RCC 7860 (cell line): ENCODE data around the gene CPSF4.
A peak's percentile ranks its signal among the peaks of the same experiment; 100 is the strongest.
"Not testable (repeated sequence)": the region's sequence is repeated elsewhere in the genome, so short reads cannot be mapped to it uniquely, and the experiment has no call there.

Experiments
- DNase-seq: peaks from one replicate; pipeline ENCODE4 v3.0.0-alpha.2; 2015; ENCODE audit warnings: low spot score
- FAIRE-seq: peaks from 2 replicates; lab custom pipeline; 2012; peaks lifted over from hg19 to GRCh38; lab: Jason Lieb, UNC

Gene CPSF4

DNA sequence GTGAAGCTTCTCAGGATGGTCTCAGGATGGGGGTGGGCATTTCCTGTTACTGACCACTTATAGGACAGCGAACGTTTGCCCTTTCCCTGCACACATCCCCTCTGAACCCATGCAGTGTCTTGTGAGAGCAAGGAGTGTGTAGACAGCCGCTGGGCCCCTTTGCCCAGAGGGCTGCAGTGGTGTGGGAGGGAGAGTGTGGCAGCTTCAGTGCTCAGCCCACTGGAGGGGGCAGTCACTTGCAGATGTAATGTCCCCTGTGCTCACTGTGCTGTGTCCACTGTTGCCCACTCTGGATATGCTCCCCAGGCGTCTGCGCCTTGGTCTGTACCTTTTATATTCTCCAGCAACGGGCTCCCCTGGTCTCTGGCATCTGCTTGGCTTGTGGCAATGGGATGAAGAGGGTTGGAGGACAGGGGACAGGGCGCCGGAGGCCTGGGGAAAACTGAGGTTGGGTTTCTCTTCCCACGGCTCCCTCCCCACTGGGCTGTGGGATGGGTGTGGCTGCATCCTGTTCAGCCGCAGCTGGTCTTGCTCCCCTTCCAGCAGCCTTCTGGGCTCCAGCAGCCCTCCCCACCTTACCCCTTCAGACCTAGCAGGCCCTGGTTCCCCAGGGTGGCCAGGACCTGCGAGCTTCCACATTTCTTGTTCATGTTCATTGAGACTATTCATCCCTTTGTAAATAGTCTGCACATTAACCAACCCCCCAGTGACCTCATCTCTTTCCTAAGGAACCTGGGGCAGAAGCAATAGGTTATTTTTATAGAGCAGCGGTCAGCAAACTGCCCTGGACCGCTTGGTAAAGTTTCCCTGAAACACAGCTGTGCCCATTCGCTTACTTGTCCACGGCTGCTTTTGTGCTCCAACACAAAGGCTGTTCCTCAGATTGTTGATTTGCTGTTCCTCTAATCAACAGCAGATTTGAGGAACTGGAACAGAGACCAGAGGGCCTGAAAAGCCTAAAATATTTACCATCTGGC lies 40.0 kb downstream of the CPSF4 start:
- no peak for DNase-seq
- FAIRE-seq: no peak

GRCh38 chr7:99485094-99485493 lies 46.4 kb downstream of the CPSF4 start:
- DNase-seq (no peak), FAIRE-seq (no peak)

GRCh38 chr7:99489235-99489634 lies 50.5 kb downstream of the CPSF4 start:
- DNase-seq (no peak), FAIRE-seq (no peak)

DNA sequence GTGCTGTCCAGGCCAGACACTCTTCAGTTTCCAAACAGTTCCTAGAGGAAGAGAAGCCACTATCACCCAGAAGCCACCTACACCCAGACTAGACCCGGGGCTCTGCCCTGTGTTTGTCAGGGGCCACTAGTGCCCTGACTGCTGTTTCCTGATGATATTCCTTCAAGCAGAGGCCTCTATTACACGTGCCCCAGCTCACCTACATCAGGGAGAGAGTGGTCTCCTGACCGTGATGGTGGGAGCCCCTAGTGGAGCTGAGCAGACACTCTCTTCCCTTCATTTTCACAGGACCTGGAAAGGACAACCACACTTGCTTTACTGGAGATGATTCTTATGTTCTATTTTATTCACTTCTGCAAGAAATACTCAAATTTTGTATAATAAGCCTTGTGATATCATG lies 52.1 kb downstream of the CPSF4 start:
- no peak for FAIRE-seq
- DNase-seq: no peak

- FAIRE-seq (no peak), DNase-seq (no peak)
Observed at GRCh38 chr7:99493823-99494222, 55.1 kb downstream of the CPSF4 start.

GRCh38 chr7:99497766-99498545 lies 59.2 kb downstream of the CPSF4 start:
- FAIRE-seq: no peak
- no peak for DNase-seq

GRCh38 chr7:99498546-99498944 lies 59.8 kb downstream of the CPSF4 start:
- DNase-seq (no peak), FAIRE-seq (no peak)

DNA sequence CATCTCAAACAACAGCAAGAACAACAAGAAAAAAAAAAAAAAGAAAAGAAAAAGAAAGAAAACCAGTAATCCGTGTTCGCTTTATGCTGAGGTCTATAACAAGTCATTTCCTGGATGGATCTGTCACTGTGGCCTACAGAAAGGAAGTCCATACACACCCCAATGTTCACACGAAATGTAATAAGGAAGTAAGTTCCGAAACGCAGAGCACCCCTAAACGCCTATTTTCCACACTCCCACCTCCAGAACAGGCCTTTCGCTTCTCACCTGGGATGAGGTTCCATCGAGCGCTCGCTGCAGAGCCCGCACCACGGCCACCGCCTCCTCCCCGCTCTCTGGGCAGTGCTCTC lies 60.6 kb downstream of the CPSF4 start:
- DNase-seq (no peak), FAIRE-seq (no peak)

DNA sequence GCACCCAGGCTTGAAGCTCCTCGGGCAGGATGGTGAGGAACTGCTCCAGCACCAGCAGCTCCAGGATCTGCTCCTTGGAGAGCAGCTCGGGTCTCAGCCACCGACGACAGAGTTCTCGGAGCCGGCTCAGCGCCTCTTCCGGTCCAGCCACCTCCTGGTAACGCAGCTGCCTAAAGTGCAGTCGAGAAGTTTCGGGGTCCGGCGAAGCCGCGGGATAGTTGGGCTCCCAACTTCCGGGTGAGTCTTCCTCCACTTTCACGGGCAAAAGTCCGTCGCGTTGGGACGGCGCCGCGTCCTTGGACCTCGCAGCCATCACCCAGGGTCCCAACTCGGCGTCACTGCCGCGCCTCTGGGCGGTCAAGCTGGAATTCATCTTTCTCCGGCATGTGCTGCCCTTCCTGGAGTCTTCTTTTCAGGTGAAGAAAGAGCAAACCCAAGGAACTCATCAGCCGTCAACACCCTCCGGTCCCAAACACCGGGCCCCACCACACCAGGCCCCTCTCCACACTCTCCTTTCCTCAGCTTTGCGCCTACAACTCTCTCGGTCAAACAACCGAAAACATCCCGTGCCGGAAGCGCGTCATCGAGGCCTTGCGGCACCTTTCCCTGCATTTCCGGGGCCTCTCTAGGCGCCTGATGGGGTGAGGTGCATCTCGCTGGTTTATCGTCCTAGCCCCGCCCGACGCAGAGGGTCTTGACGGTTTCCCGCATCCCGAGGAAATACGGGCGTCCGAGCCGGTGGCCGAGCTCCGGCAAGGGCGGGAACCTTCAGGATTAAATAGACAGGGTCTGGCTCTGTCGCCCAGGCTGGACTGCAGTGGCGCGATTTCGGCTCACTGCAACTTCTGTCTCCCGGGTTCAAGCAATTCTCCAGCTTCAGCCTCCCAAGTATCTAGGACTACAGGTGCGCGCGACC lies 61.2 kb downstream of the CPSF4 start, which contains the start of gene ZNF394:
Gene ZNF394 (minus strand): TSS at position 561 of the 916 bp plus-strand sequence. CDS start 188 bp downstream, at position 373.
- FAIRE-seq: peak; percentile 46

GRCh38 chr7:99500637-99501009 lies 61.9 kb downstream of the CPSF4 start:
- DNase-seq (no peak), FAIRE-seq (no peak)

More for the DNA sequence above, 61.2 kb downstream of the CPSF4 start, which contains the start of gene ZNF394:
- DNase-seq: peak; percentile 81

- not testable (repeated sequence) for FAIRE-seq, DNase-seq
Observed at GRCh38 chr7:99501236-99501635, 62.5 kb downstream of the CPSF4 start.

GRCh38 chr7:99504281-99504602 lies 65.5 kb downstream of the CPSF4 start:
- DNase-seq: no peak
- FAIRE-seq: peak; percentile 76

- peak; percentile 28 for FAIRE-seq
Observed at GRCh38 chr7:99504603-99505323, 66.0 kb downstream of the CPSF4 start, which contains the start of gene ZKSCAN5. ZKSCAN5 (plus strand) TSS chr7:99504662; CDS start chr7:99506045, 1,383 bp downstream.

DNA sequence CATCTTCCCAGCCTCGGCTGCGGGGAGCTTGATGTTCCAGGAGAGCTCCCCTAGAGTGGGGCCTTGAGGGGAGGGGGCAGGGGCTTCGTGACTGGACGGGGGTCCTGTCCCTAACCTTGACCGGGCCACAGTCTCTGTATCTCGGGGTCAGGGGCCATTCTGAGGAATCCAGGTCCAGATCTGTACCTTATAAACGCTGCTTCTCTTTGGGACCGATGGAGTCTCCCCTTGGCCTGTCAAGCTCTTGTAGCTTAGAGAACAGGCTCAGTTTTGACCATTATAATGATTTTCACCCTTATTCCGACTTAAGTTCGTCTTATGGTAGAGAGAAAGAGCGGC lies 66.5 kb downstream of the CPSF4 start:
- FAIRE-seq: no peak
- DNase-seq: no peak

More at GRCh38 chr7:99504603-99505323, 66.0 kb downstream of the CPSF4 start, which contains the start of gene ZKSCAN5:
- DNase-seq: peak; percentile 95
